HepG2 (cell line): ENCODE measurements around the gene CLDN18. TPM values are rescaled to one million over a fixed set of nuclear protein-coding genes. Genes with fewer than 3 reads are reported as not detected.

Experiments used
- ATAC-seq: fragments of 200-7000 bp; cut with Tn5 transposase; 3 replicates; pipeline ENCODE4 v1.9.1; 2020; ENCODE audit warnings: mild to moderate bottlenecking, moderate library complexity
- BruUV-seq: library from RNA; stranded (reverse); fragments of 400-500 nt; replicated peaks from 2 replicates; lab custom pipeline; 2021; lab: Mats Ljungman, UMichigan
- CTCF ChIA-PET: fragments of 300-600 bp; formaldehyde crosslinking; extraction: SDS; loops from one replicate; lab custom pipeline; 2021; ENCODE audit warnings: low total read pairs, inconsistent platforms, low intra/inter-chr PET ratio; lab: Yijun Ruan, JAX
- POLR2A ChIA-PET: fragments of 350-600 bp; sonication (Branson Sonifier 250); formaldehyde crosslinking; loops from one replicate; lab custom pipeline; 2020; ENCODE audit warnings: antibody characterized with exemption, inconsistent platforms; lab: Yijun Ruan, JAX
- DNase-seq: peaks from one replicate; pipeline ENCODE4 v3.0.0-alpha.2; 2015; ENCODE audit warnings: low spot score
- FAIRE-seq: peaks from 3 replicates; lab custom pipeline; 2011; peaks lifted over from hg19 to GRCh38; lab: Jason Lieb, UNC
- H2AFZ ChIP-seq: one replicate; pipeline ENCODE4 v1.6.1; 2011; ENCODE audit warnings: low read length, inconsistent platforms
- H3K27ac ChIP-seq: fragments of 300-600 bp; 3 replicates; pipeline ENCODE4 v1.8.0; 2011; ENCODE audit warnings: mixed run types, mild to moderate bottlenecking, mixed read lengths, low read length, inconsistent platforms; ENCODE audit not compliant: insufficient read depth; ENCODE audit errors: extremely low read length
- H3K27me3 ChIP-seq, 2 experiments: fragments of 200-600 bp in 1 of 2; 2 replicates in 1 of 2; 3 replicates in 1 of 2; pipeline versions ENCODE4 v1.6.0 to v1.8.0; 2011; ENCODE audit warnings: low read length in 2 of 2, mild to moderate bottlenecking in 2 of 2, moderate library complexity in 2 of 2, inconsistent platforms in 1 of 2; ENCODE audit not compliant: insufficient read depth in 2 of 2, control insufficient read depth in 1 of 2
- H3K36me3 ChIP-seq, 2 experiments: fragments of 200-600 bp in 1 of 2; replicated peaks in 1 of 2; 2 replicates in 1 of 2; 3 replicates in 1 of 2; pipeline versions ENCODE4 v1.5.1 to v1.8.0; 2011; ENCODE audit warnings: low read length in 2 of 2, inconsistent platforms in 1 of 2; ENCODE audit not compliant: insufficient read depth in 2 of 2, control insufficient read depth in 1 of 2
- H3K4me1 ChIP-seq: 2 replicates; pipeline ENCODE4 v1.5.1; 2012; ENCODE audit warnings: low read length, inconsistent platforms; ENCODE audit not compliant: insufficient read depth
- H3K4me2 ChIP-seq: 2 replicates; pipeline ENCODE4 v1.6.0; 2011; ENCODE audit warnings: low read depth, low read length, inconsistent platforms
- H3K4me3 ChIP-seq, 3 experiments: fragments of 200-600 bp in 1 of 3; sonication (generic), shearing (Covaris generic) in 1 of 3; replicated peaks in 1 of 3; 2 replicates each; pipeline ENCODE4 v1.5.1; 2011 to 2016; ENCODE audit warnings: low read length in 3 of 3, inconsistent platforms in 2 of 3, low read depth in 2 of 3, mild to moderate bottlenecking in 2 of 3, control low read depth in 1 of 3, mixed read lengths in 1 of 3; ENCODE audit not compliant: insufficient read depth in 1 of 3
- H3K79me2 ChIP-seq: one replicate; pipeline ENCODE4 v1.6.1; 2011; ENCODE audit warnings: low read length, inconsistent platforms; ENCODE audit not compliant: insufficient read depth
- H3K9ac ChIP-seq: 2 replicates; pipeline ENCODE4 v1.6.0; 2011; ENCODE audit warnings: mild to moderate bottlenecking, low read depth, low read length, inconsistent platforms; ENCODE audit not compliant: insufficient read depth
- H3K9me3 ChIP-seq: 2 replicates; pipeline ENCODE4 v1.5.1; 2012; ENCODE audit warnings: mild to moderate bottlenecking, low read length
- H4K20me1 ChIP-seq: 2 replicates; pipeline ENCODE4 v1.6.0; 2011; ENCODE audit warnings: inconsistent platforms, mild to moderate bottlenecking, low read length, moderate library complexity; ENCODE audit not compliant: insufficient read depth
- CENPBD1 ChIP-seq: sonication (generic); formaldehyde crosslinking; IDR thresholded peaks from 2 replicates; pipeline ENCODE4 v1.8.0; 2022; ENCODE audit warnings: missing genetic modification reagents, low read depth, mild to moderate bottlenecking, borderline replicate concordance
- IRF9 ChIP-seq: sonication (generic); formaldehyde crosslinking; IDR thresholded peaks from 2 replicates; pipeline ENCODE4 v1.8.0; 2022; ENCODE audit warnings: missing genetic modification reagents, mild to moderate bottlenecking, borderline replicate concordance
- MXD4 ChIP-seq: IDR thresholded peaks from 2 replicates; pipeline ENCODE4 v1.6.1; 2016; ENCODE audit warnings: mild to moderate bottlenecking, missing biosample characterization, missing genetic modification reagents
- RAD21 ChIP-seq: fragments of 450-650 bp; formaldehyde crosslinking; IDR thresholded peaks from 2 replicates; pipeline ENCODE4 v1.5.0; 2020; ENCODE audit warnings: mild to moderate bottlenecking
- RARA ChIP-seq: IDR thresholded peaks from 2 replicates; pipeline ENCODE4 v1.6.1; 2016; ENCODE audit warnings: missing genetic modification reagents, missing compliant biosample characterization
- ZBTB7B ChIP-seq: sonication (generic); formaldehyde crosslinking; IDR thresholded peaks from 2 replicates; pipeline ENCODE4 v1.4.0; 2020; ENCODE audit warnings: missing genetic modification reagents
- ZFP36L1 ChIP-seq: sonication (generic); formaldehyde crosslinking; IDR thresholded peaks from 2 replicates; pipeline ENCODE4 v1.8.0; 2022; ENCODE audit warnings: mild to moderate bottlenecking, missing genetic modification reagents, moderate library complexity
- ZGPAT ChIP-seq: IDR thresholded peaks from 2 replicates; pipeline ENCODE4 v1.6.1; 2016; ENCODE audit warnings: mild to moderate bottlenecking
- ZNF275 ChIP-seq: sonication (generic); formaldehyde crosslinking; IDR thresholded peaks from 2 replicates; pipeline ENCODE4 v1.8.0; 2022; ENCODE audit warnings: missing genetic modification reagents, mild to moderate bottlenecking, inconsistent platforms, borderline replicate concordance
- ZNF75D ChIP-seq: sonication (generic); formaldehyde crosslinking; IDR thresholded peaks from 2 replicates; pipeline ENCODE4 v1.8.1; 2023; ENCODE audit warnings: missing genetic modification reagents, mild to moderate bottlenecking, borderline replicate concordance
- in situ Hi-C: cut with HindIII; loops from 2 replicates; pipeline ENCODE4 v1.10.0; 2017; ENCODE audit warnings: low pct_unique_long_range_greater_than_20kb; ENCODE audit not compliant: extremely low pct_ligation_motif_present
- intact Hi-C: fragments of 100-400 bp; cut with micrococcal nuclease; formaldehyde crosslinking; loops from one replicate; pipeline ENCODE4 v1.10.0; 2022; ENCODE audit not compliant: unreplicated experiment
- polyA plus RNA-seq, 8 experiments: library from polyadenylated mRNA; depleted of rRNA in 3 of 8; stranded (reverse) in 7 of 8; unstranded in 1 of 8; fragments of >200 nt; fragmentation: Illumina TruSeq in 4 of 8; extraction: Trizol in 4 of 8; gene quantifications; 2 replicates each; pipeline versions ENCODE4 v1.2.1 to v1.2.3, GENCODE V29; 2011 to 2016; ENCODE audit warnings: low read depth in 4 of 8, missing spikeins in 1 of 8, mixed read lengths in 1 of 8; ENCODE audit not compliant: insufficient read depth in 1 of 8
- total RNA-seq, 5 experiments: library from RNA; depleted of rRNA; stranded (reverse); fragments of >200 nt; fragmentation: Illumina TruSeq; extraction: Trizol; gene quantifications; 2 replicates each; pipeline ENCODE4 v1.2.3, GENCODE V29; 2016; ENCODE audit warnings: low read depth in 1 of 5

Gene CLDN18
- total and polyA plus RNA-seq, 2 of the 13 experiments (the other 11 are each of a cell fraction or from before 2014, with no cell fraction given): not detected

GRCh38 chr3:138059261-138059660 lies 49.3 kb downstream of the CLDN18 start:
- intact Hi-C loops (no loop called here), in situ Hi-C loops (no loop called here)
- POLR2A ChIA-PET: no interaction called here
- Histone ChIP-seq H3K27me3 (no peaks in the 10 kb centered on the region), H3K27ac (no peak overlapping the region), H3K4me1 (no peaks in the 10 kb centered on the region), H3K4me3 (no peak overlapping the region), H4K20me1 (no peaks in the 10 kb centered on the region), H3K4me2 (no peak overlapping the region), H3K79me2 (no peaks in the 10 kb centered on the region), H3K9me3 (no peaks in the 10 kb centered on the region), H3K9ac (no peak overlapping the region), H3K36me3 (no peaks in the 10 kb centered on the region), H2AFZ (no peak overlapping the region)
- no peak for FAIRE-seq
- no peak for DNase-seq
- no peak for ATAC-seq
- no TSS peak for BruUV-seq
- CTCF ChIA-PET: no interaction called here
- TF ChIP-seq ZGPAT (CRISPR knock-in tag): no peak
- no peak for TF ChIP-seq RARA (CRISPR knock-in tag)
- no peak for TF ChIP-seq RAD21 (CRISPR knock-in tag)
- TF ChIP-seq IRF9 (CRISPR knock-in tag): no peak
- no peak for TF ChIP-seq MXD4 (CRISPR knock-in tag)
- no peak for TF ChIP-seq CENPBD1 (CRISPR knock-in tag)
- TF ChIP-seq ZNF75D (CRISPR knock-in tag): no peak
- TF ChIP-seq ZFP36L1 (CRISPR knock-in tag): no peak
- no peak for TF ChIP-seq ZBTB7B (CRISPR knock-in tag)
- no peak for TF ChIP-seq ZNF275 (CRISPR knock-in tag)
